ENCODE data around the gene ARL6IP5. TPM values are rescaled to one million over a fixed set of nuclear protein-coding genes. Genes with fewer than 3 reads are reported as not detected.

Gene ARL6IP5
- total RNA-seq, 1 donor from 2014 or later: 193 TPM

DNA sequence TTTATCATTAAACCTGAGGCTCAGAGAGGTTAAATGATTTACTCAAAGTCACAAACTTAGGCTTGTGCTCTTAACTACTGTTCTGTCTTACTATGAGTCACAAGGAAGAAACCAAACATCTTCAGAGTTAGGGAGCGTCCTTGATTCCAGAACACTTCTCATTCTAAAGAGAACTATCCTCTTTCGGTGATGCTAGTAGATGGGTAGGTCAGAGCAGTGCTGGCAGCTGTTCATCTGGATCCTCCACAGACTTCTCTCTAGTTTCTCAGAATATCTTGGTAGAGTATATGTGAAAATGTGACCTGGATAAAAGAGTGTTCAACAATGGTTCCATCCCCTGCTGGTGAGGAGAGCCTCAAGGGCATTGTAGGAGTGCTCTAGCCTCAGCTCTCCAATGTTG is 3.3 kb downstream of the ARL6IP5 start:
- Histone ChIP-seq H3K27me3 (ENCODE audit: low read depth) (no peaks in the 10 kb centered on the region), H3K9me3 (replicated peaks) (no peaks in the 10 kb centered on the region), H3K36me3 (peaks cover 7% of the 10 kb centered on the region), H3K27ac (replicated peaks) (peak overlapping the region; percentile 96), H3K4me1 (peaks cover 98% of the 10 kb centered on the region), H3K4me3 (peak overlapping the region; percentile 92)
- intact Hi-C loops (cut with micrococcal nuclease): no loop called here
- DNase-seq: no peak
- peak; percentile 15 for TF ChIP-seq CTCF (IDR thresholded peaks at IDR 0.05; ENCODE audit: borderline replicate concordance)

- TF ChIP-seq CTCF (IDR thresholded peaks at IDR 0.05; ENCODE audit: borderline replicate concordance): no peak
- H3K9me3 ChIP-seq (replicated peaks): no peaks in the 10 kb centered on the region
- H3K4me3 ChIP-seq: peak overlapping the region; percentile 92
- intact Hi-C loops (cut with micrococcal nuclease): no loop called here
- H3K27ac ChIP-seq (replicated peaks): peak overlapping the region; percentile 80
- peaks cover 100% of the 10 kb centered on the region for H3K4me1 ChIP-seq
- DNase-seq: no peak
- H3K27me3 ChIP-seq (ENCODE audit: low read depth): no peaks in the 10 kb centered on the region
- peaks cover 12% of the 10 kb centered on the region for H3K36me3 ChIP-seq
These were observed 5.3 kb downstream of the ARL6IP5 start for GRCh38 chr3:69090021-69090420.

DNA sequence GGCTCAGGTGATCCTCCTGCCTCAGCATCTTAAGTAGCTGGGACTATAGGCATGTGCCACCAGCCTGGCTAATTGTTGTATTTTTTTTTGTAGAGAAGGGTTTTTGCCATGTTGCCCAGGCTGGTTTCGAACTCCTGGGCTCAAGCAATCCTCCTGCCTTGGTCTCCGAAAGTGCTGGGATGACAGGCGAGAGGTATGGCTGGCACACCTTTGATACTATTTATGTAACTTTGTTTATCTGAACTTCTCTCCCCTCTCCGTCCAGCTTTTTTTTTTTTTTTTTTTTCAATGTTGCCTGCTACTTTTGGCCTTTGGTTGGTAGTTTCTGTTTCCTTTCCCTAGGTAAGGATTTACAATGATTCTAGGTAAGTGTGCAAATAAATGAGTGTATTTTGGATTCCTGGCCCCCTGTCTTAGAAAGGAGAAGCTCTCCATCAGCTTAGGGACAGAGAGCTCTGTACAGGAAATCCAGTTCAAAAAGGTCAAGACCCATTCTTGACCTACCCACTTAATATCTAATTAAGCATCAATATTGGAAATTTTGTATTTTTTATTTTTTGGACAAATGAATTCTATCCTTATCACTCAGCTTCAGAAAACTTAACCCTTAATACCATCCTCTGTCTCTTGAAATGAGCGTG is 6.8 kb downstream of the ARL6IP5 start:
- H3K4me3 ChIP-seq: peak overlapping the region; percentile 12
- intact Hi-C loops (cut with micrococcal nuclease): no loop called here
- peaks cover 14% of the 10 kb centered on the region for H3K36me3 ChIP-seq
- DNase-seq: no peak
- H3K27me3 ChIP-seq (ENCODE audit: low read depth): no peaks in the 10 kb centered on the region
- peaks cover 100% of the 10 kb centered on the region for H3K4me1 ChIP-seq
- H3K27ac ChIP-seq (replicated peaks): peak overlapping the region; percentile 80
- no peaks in the 10 kb centered on the region for H3K9me3 ChIP-seq (replicated peaks)
- TF ChIP-seq CTCF (IDR thresholded peaks at IDR 0.05; ENCODE audit: borderline replicate concordance): no peak

GRCh38 chr3:69092030-69092516 is 7.3 kb downstream of the ARL6IP5 start:
- intact Hi-C loops (cut with micrococcal nuclease): no loop called here
- Histone ChIP-seq H3K27ac (replicated peaks) (peak overlapping the region; percentile 80), H3K4me3 (peak overlapping the region; percentile 12), H3K27me3 (ENCODE audit: low read depth) (no peaks in the 10 kb centered on the region), H3K4me1 (peaks cover 100% of the 10 kb centered on the region), H3K36me3 (peaks cover 14% of the 10 kb centered on the region), H3K9me3 (replicated peaks) (no peaks in the 10 kb centered on the region)
- TF ChIP-seq CTCF (IDR thresholded peaks at IDR 0.05; ENCODE audit: borderline replicate concordance): no peak
- DNase-seq: no peak

GRCh38 chr3:69094467-69095205 is 9.9 kb downstream of the ARL6IP5 start:
- H3K4me3 ChIP-seq: peak overlapping the region; percentile 24
- TF ChIP-seq CTCF (IDR thresholded peaks at IDR 0.05; ENCODE audit: borderline replicate concordance): no peak
- peaks cover 97% of the 10 kb centered on the region for H3K4me1 ChIP-seq
- H3K27me3 ChIP-seq (ENCODE audit: low read depth): no peaks in the 10 kb centered on the region
- H3K27ac ChIP-seq (replicated peaks): peak overlapping the region; percentile 80
- intact Hi-C loops (cut with micrococcal nuclease): no loop called here
- no peaks in the 10 kb centered on the region for H3K9me3 ChIP-seq (replicated peaks)
- DNase-seq: no peak
- H3K36me3 ChIP-seq: peaks cover 14% of the 10 kb centered on the region
